GM23338 (cell line): ENCODE measurements around the gene FBXL14. TPM values are rescaled to one million over a fixed set of nuclear protein-coding genes. Genes with fewer than 3 reads are reported as not detected.

Source experiments
- ATAC-seq: fragments of 200-7000 bp; cut with Tn5 transposase; 3 replicates; pipeline ENCODE4 v1.9.1; 2020
- DNase-seq: peaks from one replicate; pipeline ENCODE4 v3.0.0-alpha.2; 2015; ENCODE audit warnings: low spot score
- H2AFZ ChIP-seq: fragments of 200-600 bp; sonication (generic); 2 replicates; pipeline ENCODE4 v1.8.0; 2016; ENCODE audit warnings: antibody characterized with exemption, mild to moderate bottlenecking, moderate library complexity
- H3F3A ChIP-seq: fragments of 200-600 bp; sonication (generic); replicated peaks from 2 replicates; pipeline ENCODE4 v1.8.0; 2017; ENCODE audit warnings: antibody characterized with exemption, mixed run types, low read depth
- H3K27ac ChIP-seq: fragments of 200-600 bp; sonication (generic); 2 replicates; pipeline ENCODE4 v1.6.1; 2016; ENCODE audit warnings: low read depth
- H3K27me3 ChIP-seq: fragments of 200-600 bp; sonication (generic); 2 replicates; pipeline ENCODE4 v1.8.0; 2016; ENCODE audit warnings: mild to moderate bottlenecking, mixed run types, moderate library complexity; ENCODE audit not compliant: insufficient read depth
- H3K36me3 ChIP-seq: fragments of 200-600 bp; sonication (generic); 2 replicates; pipeline ENCODE4 v1.8.0; 2016; ENCODE audit warnings: mild to moderate bottlenecking; ENCODE audit not compliant: insufficient read depth
- H3K4me1 ChIP-seq: fragments of 200-600 bp; sonication (generic); 2 replicates; pipeline ENCODE4 v1.8.0; 2016; ENCODE audit warnings: mild to moderate bottlenecking, moderate library complexity; ENCODE audit not compliant: insufficient read depth
- H3K4me2 ChIP-seq: fragments of 200-600 bp; sonication (generic); 2 replicates; pipeline ENCODE4 v1.7.1; 2017; ENCODE audit warnings: mixed run types
- H3K4me3 ChIP-seq: fragments of 200-600 bp; sonication (generic); 2 replicates; pipeline ENCODE4 v1.6.1; 2016; ENCODE audit warnings: mixed run types
- H3K79me2 ChIP-seq: fragments of 200-600 bp; sonication (generic); replicated peaks from 2 replicates; pipeline ENCODE4 v1.8.0; 2017; ENCODE audit warnings: mild to moderate bottlenecking; ENCODE audit not compliant: insufficient read depth
- H3K9me2 ChIP-seq: fragments of 200-600 bp; sonication (generic); 2 replicates; pipeline ENCODE4 v1.8.0; 2017; ENCODE audit not compliant: insufficient read depth
- H4K20me1 ChIP-seq: fragments of 200-600 bp; sonication (generic); replicated peaks from 2 replicates; pipeline ENCODE4 v1.8.0; 2017; ENCODE audit warnings: mild to moderate bottlenecking; ENCODE audit not compliant: insufficient read depth
- H3K27ac Mint-ChIP-seq: 2 replicates; pipeline ENCODE4 v1.8.0; 2020; ENCODE audit warnings: inconsistent platforms, mild to moderate bottlenecking, moderate library complexity, mixed read lengths
- H3K27me3 Mint-ChIP-seq: 3 replicates; pipeline ENCODE4 v1.8.0; 2022; ENCODE audit warnings: low read depth, mild to moderate bottlenecking, moderate library complexity, mixed read lengths, inconsistent platforms; ENCODE audit not compliant: insufficient read depth, poor library complexity
- H3K36me3 Mint-ChIP-seq: 3 replicates; pipeline ENCODE4 v1.8.0; 2021; ENCODE audit warnings: low read depth, mild to moderate bottlenecking, inconsistent platforms, moderate library complexity, mixed read lengths
- H3K4me1 Mint-ChIP-seq: 3 replicates; pipeline ENCODE4 v1.8.0; 2020; ENCODE audit warnings: mild to moderate bottlenecking, inconsistent platforms, mixed read lengths
- H3K4me3 Mint-ChIP-seq: 3 replicates; pipeline ENCODE4 v1.8.0; 2021; ENCODE audit warnings: moderate library complexity, mild to moderate bottlenecking, inconsistent platforms, mixed read lengths
- H3K9me3 Mint-ChIP-seq: 3 replicates; pipeline ENCODE4 v1.8.0; 2020; ENCODE audit warnings: moderate library complexity, mild to moderate bottlenecking, inconsistent platforms, mixed read lengths
- CREB1 ChIP-seq: fragments of 250-450 bp; sonication (Bioruptor Pico); IDR thresholded peaks from 2 replicates; pipeline ENCODE4 v1.5.0; 2020; ENCODE audit warnings: low read depth, mild to moderate bottlenecking, moderate library complexity
- CTCF ChIP-seq, 2 experiments: fragments of 200-600 bp in 1 of 2; sonication (generic) in 1 of 2; conservative IDR thresholded peaks; 2 replicates each; pipeline versions ENCODE4 v1.5.1 to v1.6.1; 2016 to 2017; ENCODE audit warnings: antibody characterized with exemption in 2 of 2, low read depth in 2 of 2, mild to moderate bottlenecking in 2 of 2, moderate library complexity in 1 of 2
- ETS1 ChIP-seq: IDR thresholded peaks from 2 replicates; pipeline ENCODE4 v1.6.1; 2016; ENCODE audit warnings: antibody characterized with exemption
- EZH2 ChIP-seq: fragments of 200-600 bp; sonication (generic); IDR thresholded peaks from one replicate; pipeline ENCODE4 v1.8.0; 2017; ENCODE audit warnings: antibody characterized with exemption, mild to moderate bottlenecking, low read depth; ENCODE audit not compliant: unreplicated experiment
- EZH2phosphoT487 ChIP-seq: fragments of 200-600 bp; sonication (generic); IDR thresholded peaks from one replicate; pipeline ENCODE4 v1.8.1; 2018; ENCODE audit warnings: antibody characterized with exemption; ENCODE audit not compliant: unreplicated experiment
- JUNB ChIP-seq: IDR thresholded peaks from one replicate; pipeline ENCODE4 v1.6.1; 2016; ENCODE audit warnings: antibody characterized with exemption; ENCODE audit not compliant: unreplicated experiment
- NANOG ChIP-seq: IDR thresholded peaks from 2 replicates; pipeline ENCODE4 v1.6.1; 2016; ENCODE audit warnings: antibody characterized with exemption, borderline replicate concordance
- REST ChIP-seq: IDR thresholded peaks from one replicate; pipeline ENCODE4 v1.6.1; 2018; ENCODE audit warnings: antibody characterized with exemption; ENCODE audit not compliant: unreplicated experiment
- STAT1 ChIP-seq: IDR thresholded peaks from one replicate; pipeline ENCODE4 v1.6.1; 2016; ENCODE audit warnings: antibody characterized with exemption; ENCODE audit not compliant: unreplicated experiment
- ZNF114 ChIP-seq: fragments of 250-450 bp; sonication (Bioruptor Pico); IDR thresholded peaks from 2 replicates; pipeline ENCODE4 v1.5.0; 2020; ENCODE audit warnings: mild to moderate bottlenecking, moderate library complexity
- ZNF331 ChIP-seq: fragments of 250-450 bp; sonication (Bioruptor Pico); IDR thresholded peaks from 2 replicates; pipeline ENCODE4 v1.5.0; 2020; ENCODE audit warnings: low read depth, mild to moderate bottlenecking, moderate library complexity
- ZNF462 ChIP-seq: fragments of 250-450 bp; sonication (Bioruptor Pico); IDR thresholded peaks from 2 replicates; pipeline ENCODE4 v1.5.0; 2020; ENCODE audit warnings: mild to moderate bottlenecking, moderate library complexity
- polyA plus RNA-seq: library from polyadenylated mRNA; unstranded; fragments of >200 nt; fragmentation: Nextera tagmentation; extraction: Ambion mirVana; gene quantifications from 2 replicates; pipeline ENCODE4 v1.2.1, GENCODE V29; 2016
- total RNA-seq: library from RNA; depleted of rRNA; stranded (reverse); fragments of >200 nt; shearing (Covaris generic); gene quantifications from 2 replicates; pipeline ENCODE4 v1.2.3, GENCODE V29; 2014

The FBXL14 gene
- total and polyA plus RNA-seq, 2 experiments from 2014 or later = 0.74 to 9.4 TPM

GRCh38 chr12:1640328-1641234 is 46.2 kb upstream of the FBXL14 start:
- H3K9me3 Mint-ChIP-seq = no peaks in the 10 kb centered on the region
- H3K27me3 ChIP-seq = peaks cover 18% of the 10 kb centered on the region
- no peak overlapping the region for H3K27ac Mint-ChIP-seq
- DNase-seq = no peak
- H3K27me3 Mint-ChIP-seq = peaks cover 13% of the 10 kb centered on the region
- H3K4me1 ChIP-seq = peaks cover 12% of the 10 kb centered on the region; the same call in 1 of the 2 replicates
- H3K36me3 ChIP-seq = no peaks in the 10 kb centered on the region
- TF ChIP-seq ZNF331 = no peak
- no peak for TF ChIP-seq REST
- no peak for TF ChIP-seq EZH2
- no peak for TF ChIP-seq CTCF (conservative IDR thresholded peaks at IDR 0.05; ENCODE audit: low read depth in 2 of 2)
- no peak for TF ChIP-seq ETS1
- no peak for TF ChIP-seq STAT1
- no peak for TF ChIP-seq NANOG
- no peak for TF ChIP-seq ZNF114 (CRISPR knock-in tag)
- no peak for TF ChIP-seq ZNF462
- no peak for TF ChIP-seq CREB1
- no peak for TF ChIP-seq JUNB
- no peak for TF ChIP-seq EZH2phosphoT487
- H3K79me2 ChIP-seq = no peaks in the 10 kb centered on the region
- H3K4me2 ChIP-seq = peak overlapping the region; percentile 78; the same call in 1 of the 2 replicates
- peaks cover 7% of the 10 kb centered on the region; the same call in 1 of the 2 replicates for H3F3A ChIP-seq
- H2AFZ ChIP-seq = peak overlapping the region; percentile 95; the same call in 1 of the 2 replicates
- H3K9me2 ChIP-seq = no peaks in the 10 kb centered on the region
- no peaks in the 10 kb centered on the region; the same call in 2 of the 3 replicates for H3K36me3 Mint-ChIP-seq
- H3K4me3 ChIP-seq = 0 out of 2 replicates have a peak overlapping the region, but pooled peaks have one; percentile 46
- H3K4me1 Mint-ChIP-seq = peaks cover 11% of the 10 kb centered on the region; the same call in 2 of the 3 replicates
- H4K20me1 ChIP-seq = no peaks in the 10 kb centered on the region
- no peak overlapping the region for H3K27ac ChIP-seq
- H3K4me3 Mint-ChIP-seq = no peak overlapping the region
- peak; percentile 20; the same call in 1 of the 3 replicates for ATAC-seq
